GM23338 (cell line): ENCODE results near the gene JAKMIP3. TPM values are rescaled to one million over a fixed set of nuclear protein-coding genes. Genes with fewer than 3 reads are reported as not detected.

Experiments
- ATAC-seq: fragments of 200-7000 bp; cut with Tn5 transposase; 3 replicates; pipeline ENCODE4 v1.9.1; 2020
- DNase-seq: peaks from one replicate; pipeline ENCODE4 v3.0.0-alpha.2; 2015; ENCODE audit warnings: low spot score
- H2AFZ ChIP-seq: fragments of 200-600 bp; sonication (generic); 2 replicates; pipeline ENCODE4 v1.8.0; 2016; ENCODE audit warnings: antibody characterized with exemption, mild to moderate bottlenecking, moderate library complexity
- H3F3A ChIP-seq: fragments of 200-600 bp; sonication (generic); replicated peaks from 2 replicates; pipeline ENCODE4 v1.8.0; 2017; ENCODE audit warnings: antibody characterized with exemption, mixed run types, low read depth
- H3K27ac ChIP-seq: fragments of 200-600 bp; sonication (generic); 2 replicates; pipeline ENCODE4 v1.6.1; 2016; ENCODE audit warnings: low read depth
- H3K27me3 ChIP-seq: fragments of 200-600 bp; sonication (generic); 2 replicates; pipeline ENCODE4 v1.8.0; 2016; ENCODE audit warnings: mild to moderate bottlenecking, mixed run types, moderate library complexity; ENCODE audit not compliant: insufficient read depth
- H3K36me3 ChIP-seq: fragments of 200-600 bp; sonication (generic); 2 replicates; pipeline ENCODE4 v1.8.0; 2016; ENCODE audit warnings: mild to moderate bottlenecking; ENCODE audit not compliant: insufficient read depth
- H3K4me1 ChIP-seq: fragments of 200-600 bp; sonication (generic); 2 replicates; pipeline ENCODE4 v1.8.0; 2016; ENCODE audit warnings: mild to moderate bottlenecking, moderate library complexity; ENCODE audit not compliant: insufficient read depth
- H3K4me2 ChIP-seq: fragments of 200-600 bp; sonication (generic); 2 replicates; pipeline ENCODE4 v1.7.1; 2017; ENCODE audit warnings: mixed run types
- H3K4me3 ChIP-seq: fragments of 200-600 bp; sonication (generic); 2 replicates; pipeline ENCODE4 v1.6.1; 2016; ENCODE audit warnings: mixed run types
- H3K79me2 ChIP-seq: fragments of 200-600 bp; sonication (generic); replicated peaks from 2 replicates; pipeline ENCODE4 v1.8.0; 2017; ENCODE audit warnings: mild to moderate bottlenecking; ENCODE audit not compliant: insufficient read depth
- H3K9me2 ChIP-seq: fragments of 200-600 bp; sonication (generic); 2 replicates; pipeline ENCODE4 v1.8.0; 2017; ENCODE audit not compliant: insufficient read depth
- H4K20me1 ChIP-seq: fragments of 200-600 bp; sonication (generic); replicated peaks from 2 replicates; pipeline ENCODE4 v1.8.0; 2017; ENCODE audit warnings: mild to moderate bottlenecking; ENCODE audit not compliant: insufficient read depth
- H3K27ac Mint-ChIP-seq: 2 replicates; pipeline ENCODE4 v1.8.0; 2020; ENCODE audit warnings: inconsistent platforms, mild to moderate bottlenecking, moderate library complexity, mixed read lengths
- H3K27me3 Mint-ChIP-seq: 3 replicates; pipeline ENCODE4 v1.8.0; 2022; ENCODE audit warnings: low read depth, mild to moderate bottlenecking, moderate library complexity, mixed read lengths, inconsistent platforms; ENCODE audit not compliant: insufficient read depth, poor library complexity
- H3K36me3 Mint-ChIP-seq: 3 replicates; pipeline ENCODE4 v1.8.0; 2021; ENCODE audit warnings: low read depth, mild to moderate bottlenecking, inconsistent platforms, moderate library complexity, mixed read lengths
- H3K4me1 Mint-ChIP-seq: 3 replicates; pipeline ENCODE4 v1.8.0; 2020; ENCODE audit warnings: mild to moderate bottlenecking, inconsistent platforms, mixed read lengths
- H3K4me3 Mint-ChIP-seq: 3 replicates; pipeline ENCODE4 v1.8.0; 2021; ENCODE audit warnings: moderate library complexity, mild to moderate bottlenecking, inconsistent platforms, mixed read lengths
- H3K9me3 Mint-ChIP-seq: 3 replicates; pipeline ENCODE4 v1.8.0; 2020; ENCODE audit warnings: moderate library complexity, mild to moderate bottlenecking, inconsistent platforms, mixed read lengths
- EZH2 ChIP-seq: fragments of 200-600 bp; sonication (generic); IDR thresholded peaks from one replicate; pipeline ENCODE4 v1.8.0; 2017; ENCODE audit warnings: antibody characterized with exemption, mild to moderate bottlenecking, low read depth; ENCODE audit not compliant: unreplicated experiment
- EZH2phosphoT487 ChIP-seq: fragments of 200-600 bp; sonication (generic); IDR thresholded peaks from one replicate; pipeline ENCODE4 v1.8.1; 2018; ENCODE audit warnings: antibody characterized with exemption; ENCODE audit not compliant: unreplicated experiment
- JUNB ChIP-seq: IDR thresholded peaks from one replicate; pipeline ENCODE4 v1.6.1; 2016; ENCODE audit warnings: antibody characterized with exemption; ENCODE audit not compliant: unreplicated experiment
- NANOG ChIP-seq: IDR thresholded peaks from 2 replicates; pipeline ENCODE4 v1.6.1; 2016; ENCODE audit warnings: antibody characterized with exemption, borderline replicate concordance
- POLR2AphosphoS5 ChIP-seq: IDR thresholded peaks from 2 replicates; pipeline ENCODE4 v1.6.1; 2016; ENCODE audit warnings: antibody characterized with exemption, low read depth
- STAT1 ChIP-seq: IDR thresholded peaks from one replicate; pipeline ENCODE4 v1.6.1; 2016; ENCODE audit warnings: antibody characterized with exemption; ENCODE audit not compliant: unreplicated experiment
- ZNF331 ChIP-seq: fragments of 250-450 bp; sonication (Bioruptor Pico); IDR thresholded peaks from 2 replicates; pipeline ENCODE4 v1.5.0; 2020; ENCODE audit warnings: low read depth, mild to moderate bottlenecking, moderate library complexity
- polyA plus RNA-seq: library from polyadenylated mRNA; unstranded; fragments of >200 nt; fragmentation: Nextera tagmentation; extraction: Ambion mirVana; gene quantifications from 2 replicates; pipeline ENCODE4 v1.2.1, GENCODE V29; 2016
- total RNA-seq: library from RNA; depleted of rRNA; stranded (reverse); fragments of >200 nt; shearing (Covaris generic); gene quantifications from 2 replicates; pipeline ENCODE4 v1.2.3, GENCODE V29; 2014
- TF ChIP-seq, protein P1 (sequence below), 2 experiments: fragments of 200-600 bp in 1 of 2; sonication (generic) in 1 of 2; conservative IDR thresholded peaks; 2 replicates each; pipeline versions ENCODE4 v1.5.1 to v1.6.1; 2016 to 2017; ENCODE audit warnings: antibody characterized with exemption in 2 of 2, low read depth in 2 of 2, mild to moderate bottlenecking in 2 of 2, moderate library complexity in 1 of 2
- TF ChIP-seq, protein P2 (sequence below): IDR thresholded peaks from one replicate; pipeline ENCODE4 v1.6.1; 2018; ENCODE audit warnings: antibody characterized with exemption; ENCODE audit not compliant: unreplicated experiment
- TF ChIP-seq, protein P3 (sequence below): IDR thresholded peaks from 2 replicates; pipeline ENCODE4 v1.6.1; 2016; ENCODE audit warnings: antibody characterized with exemption
- TF ChIP-seq, protein P4 (sequence below): fragments of 250-450 bp; sonication (Bioruptor Pico); IDR thresholded peaks from 2 replicates; pipeline ENCODE4 v1.5.0; 2020; ENCODE audit warnings: mild to moderate bottlenecking, moderate library complexity

Gene JAKMIP3
- total and polyA plus RNA-seq, 2 experiments from 2014 or later, result 0.87 to 1.2 TPM

DNA sequence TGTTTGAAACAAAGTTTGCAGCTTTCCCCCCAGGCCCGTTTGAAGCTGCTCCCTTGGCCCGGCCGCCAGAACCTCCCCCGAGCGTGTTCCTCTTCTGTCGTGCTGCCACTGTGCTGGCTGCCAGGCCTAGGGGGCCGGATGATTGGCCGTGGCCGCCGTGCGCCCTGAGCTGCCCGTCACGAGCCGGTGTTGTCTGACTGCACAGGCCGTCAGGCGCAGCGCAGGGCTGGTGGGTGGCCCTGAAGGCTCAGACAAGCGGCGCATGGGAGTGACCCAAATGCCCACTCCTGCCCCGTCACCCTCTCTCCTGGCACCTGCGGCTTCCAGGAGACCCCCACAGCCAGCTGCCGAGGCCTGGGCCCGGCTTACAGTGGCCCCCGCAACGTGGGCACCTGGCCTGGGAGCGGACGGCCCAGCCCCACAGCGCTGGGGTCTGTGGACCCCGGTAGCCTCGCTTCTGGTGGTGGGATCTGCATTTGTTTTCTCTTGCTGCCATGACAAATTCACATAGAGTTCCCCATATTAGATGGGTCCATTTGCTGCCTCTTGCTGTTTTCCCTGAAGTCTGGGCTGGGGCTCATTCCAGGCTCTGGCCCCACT, 13.1 kb downstream of the JAKMIP3 start:
- Histone ChIP-seq H3K79me2 (no peaks in the 10 kb centered on the region), H4K20me1 (no peaks in the 10 kb centered on the region), H3K4me1 (no peaks in the 10 kb centered on the region), H3K36me3 (no peaks in the 10 kb centered on the region), H3K27me3 (no peaks in the 10 kb centered on the region), H2AFZ (no peak overlapping the region), H3K4me2 (no peak overlapping the region), H3K27ac (no peak overlapping the region), H3K9me2 (no peaks in the 10 kb centered on the region), H3F3A (no peaks in the 10 kb centered on the region), H3K4me3 (no peak overlapping the region)
- Mint-ChIP-seq H3K36me3 (no peaks in the 10 kb centered on the region), H3K4me1 (peaks cover 18% of the 10 kb centered on the region), H3K4me3 (no peak overlapping the region), H3K27me3 (peaks cover 6% of the 10 kb centered on the region), H3K27ac (no peak overlapping the region), H3K9me3 (0 out of 3 replicates have a peak, but pooled peaks cover 3% of the 10 kb centered on the region)
- no peak for TF ChIP-seq NANOG
- TF ChIP-seq, protein P1, sequence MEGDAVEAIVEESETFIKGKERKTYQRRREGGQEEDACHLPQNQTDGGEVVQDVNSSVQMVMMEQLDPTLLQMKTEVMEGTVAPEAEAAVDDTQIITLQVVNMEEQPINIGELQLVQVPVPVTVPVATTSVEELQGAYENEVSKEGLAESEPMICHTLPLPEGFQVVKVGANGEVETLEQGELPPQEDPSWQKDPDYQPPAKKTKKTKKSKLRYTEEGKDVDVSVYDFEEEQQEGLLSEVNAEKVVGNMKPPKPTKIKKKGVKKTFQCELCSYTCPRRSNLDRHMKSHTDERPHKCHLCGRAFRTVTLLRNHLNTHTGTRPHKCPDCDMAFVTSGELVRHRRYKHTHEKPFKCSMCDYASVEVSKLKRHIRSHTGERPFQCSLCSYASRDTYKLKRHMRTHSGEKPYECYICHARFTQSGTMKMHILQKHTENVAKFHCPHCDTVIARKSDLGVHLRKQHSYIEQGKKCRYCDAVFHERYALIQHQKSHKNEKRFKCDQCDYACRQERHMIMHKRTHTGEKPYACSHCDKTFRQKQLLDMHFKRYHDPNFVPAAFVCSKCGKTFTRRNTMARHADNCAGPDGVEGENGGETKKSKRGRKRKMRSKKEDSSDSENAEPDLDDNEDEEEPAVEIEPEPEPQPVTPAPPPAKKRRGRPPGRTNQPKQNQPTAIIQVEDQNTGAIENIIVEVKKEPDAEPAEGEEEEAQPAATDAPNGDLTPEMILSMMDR (conservative IDR thresholded peaks at IDR 0.05; ENCODE audit: low read depth in 2 of 2), result no peak
- TF ChIP-seq ZNF331 (CRISPR knock-in tag), result no peak
- no peak for TF ChIP-seq POLR2AphosphoS5
- TF ChIP-seq, protein P2, sequence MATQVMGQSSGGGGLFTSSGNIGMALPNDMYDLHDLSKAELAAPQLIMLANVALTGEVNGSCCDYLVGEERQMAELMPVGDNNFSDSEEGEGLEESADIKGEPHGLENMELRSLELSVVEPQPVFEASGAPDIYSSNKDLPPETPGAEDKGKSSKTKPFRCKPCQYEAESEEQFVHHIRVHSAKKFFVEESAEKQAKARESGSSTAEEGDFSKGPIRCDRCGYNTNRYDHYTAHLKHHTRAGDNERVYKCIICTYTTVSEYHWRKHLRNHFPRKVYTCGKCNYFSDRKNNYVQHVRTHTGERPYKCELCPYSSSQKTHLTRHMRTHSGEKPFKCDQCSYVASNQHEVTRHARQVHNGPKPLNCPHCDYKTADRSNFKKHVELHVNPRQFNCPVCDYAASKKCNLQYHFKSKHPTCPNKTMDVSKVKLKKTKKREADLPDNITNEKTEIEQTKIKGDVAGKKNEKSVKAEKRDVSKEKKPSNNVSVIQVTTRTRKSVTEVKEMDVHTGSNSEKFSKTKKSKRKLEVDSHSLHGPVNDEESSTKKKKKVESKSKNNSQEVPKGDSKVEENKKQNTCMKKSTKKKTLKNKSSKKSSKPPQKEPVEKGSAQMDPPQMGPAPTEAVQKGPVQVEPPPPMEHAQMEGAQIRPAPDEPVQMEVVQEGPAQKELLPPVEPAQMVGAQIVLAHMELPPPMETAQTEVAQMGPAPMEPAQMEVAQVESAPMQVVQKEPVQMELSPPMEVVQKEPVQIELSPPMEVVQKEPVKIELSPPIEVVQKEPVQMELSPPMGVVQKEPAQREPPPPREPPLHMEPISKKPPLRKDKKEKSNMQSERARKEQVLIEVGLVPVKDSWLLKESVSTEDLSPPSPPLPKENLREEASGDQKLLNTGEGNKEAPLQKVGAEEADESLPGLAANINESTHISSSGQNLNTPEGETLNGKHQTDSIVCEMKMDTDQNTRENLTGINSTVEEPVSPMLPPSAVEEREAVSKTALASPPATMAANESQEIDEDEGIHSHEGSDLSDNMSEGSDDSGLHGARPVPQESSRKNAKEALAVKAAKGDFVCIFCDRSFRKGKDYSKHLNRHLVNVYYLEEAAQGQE, result no peak
- TF ChIP-seq, protein P3, sequence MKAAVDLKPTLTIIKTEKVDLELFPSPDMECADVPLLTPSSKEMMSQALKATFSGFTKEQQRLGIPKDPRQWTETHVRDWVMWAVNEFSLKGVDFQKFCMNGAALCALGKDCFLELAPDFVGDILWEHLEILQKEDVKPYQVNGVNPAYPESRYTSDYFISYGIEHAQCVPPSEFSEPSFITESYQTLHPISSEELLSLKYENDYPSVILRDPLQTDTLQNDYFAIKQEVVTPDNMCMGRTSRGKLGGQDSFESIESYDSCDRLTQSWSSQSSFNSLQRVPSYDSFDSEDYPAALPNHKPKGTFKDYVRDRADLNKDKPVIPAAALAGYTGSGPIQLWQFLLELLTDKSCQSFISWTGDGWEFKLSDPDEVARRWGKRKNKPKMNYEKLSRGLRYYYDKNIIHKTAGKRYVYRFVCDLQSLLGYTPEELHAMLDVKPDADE, result no peak
- no peak for TF ChIP-seq STAT1
- no peak for TF ChIP-seq JUNB
- no peak for TF ChIP-seq EZH2
- TF ChIP-seq EZH2phosphoT487, result no peak
- TF ChIP-seq, protein P4, sequence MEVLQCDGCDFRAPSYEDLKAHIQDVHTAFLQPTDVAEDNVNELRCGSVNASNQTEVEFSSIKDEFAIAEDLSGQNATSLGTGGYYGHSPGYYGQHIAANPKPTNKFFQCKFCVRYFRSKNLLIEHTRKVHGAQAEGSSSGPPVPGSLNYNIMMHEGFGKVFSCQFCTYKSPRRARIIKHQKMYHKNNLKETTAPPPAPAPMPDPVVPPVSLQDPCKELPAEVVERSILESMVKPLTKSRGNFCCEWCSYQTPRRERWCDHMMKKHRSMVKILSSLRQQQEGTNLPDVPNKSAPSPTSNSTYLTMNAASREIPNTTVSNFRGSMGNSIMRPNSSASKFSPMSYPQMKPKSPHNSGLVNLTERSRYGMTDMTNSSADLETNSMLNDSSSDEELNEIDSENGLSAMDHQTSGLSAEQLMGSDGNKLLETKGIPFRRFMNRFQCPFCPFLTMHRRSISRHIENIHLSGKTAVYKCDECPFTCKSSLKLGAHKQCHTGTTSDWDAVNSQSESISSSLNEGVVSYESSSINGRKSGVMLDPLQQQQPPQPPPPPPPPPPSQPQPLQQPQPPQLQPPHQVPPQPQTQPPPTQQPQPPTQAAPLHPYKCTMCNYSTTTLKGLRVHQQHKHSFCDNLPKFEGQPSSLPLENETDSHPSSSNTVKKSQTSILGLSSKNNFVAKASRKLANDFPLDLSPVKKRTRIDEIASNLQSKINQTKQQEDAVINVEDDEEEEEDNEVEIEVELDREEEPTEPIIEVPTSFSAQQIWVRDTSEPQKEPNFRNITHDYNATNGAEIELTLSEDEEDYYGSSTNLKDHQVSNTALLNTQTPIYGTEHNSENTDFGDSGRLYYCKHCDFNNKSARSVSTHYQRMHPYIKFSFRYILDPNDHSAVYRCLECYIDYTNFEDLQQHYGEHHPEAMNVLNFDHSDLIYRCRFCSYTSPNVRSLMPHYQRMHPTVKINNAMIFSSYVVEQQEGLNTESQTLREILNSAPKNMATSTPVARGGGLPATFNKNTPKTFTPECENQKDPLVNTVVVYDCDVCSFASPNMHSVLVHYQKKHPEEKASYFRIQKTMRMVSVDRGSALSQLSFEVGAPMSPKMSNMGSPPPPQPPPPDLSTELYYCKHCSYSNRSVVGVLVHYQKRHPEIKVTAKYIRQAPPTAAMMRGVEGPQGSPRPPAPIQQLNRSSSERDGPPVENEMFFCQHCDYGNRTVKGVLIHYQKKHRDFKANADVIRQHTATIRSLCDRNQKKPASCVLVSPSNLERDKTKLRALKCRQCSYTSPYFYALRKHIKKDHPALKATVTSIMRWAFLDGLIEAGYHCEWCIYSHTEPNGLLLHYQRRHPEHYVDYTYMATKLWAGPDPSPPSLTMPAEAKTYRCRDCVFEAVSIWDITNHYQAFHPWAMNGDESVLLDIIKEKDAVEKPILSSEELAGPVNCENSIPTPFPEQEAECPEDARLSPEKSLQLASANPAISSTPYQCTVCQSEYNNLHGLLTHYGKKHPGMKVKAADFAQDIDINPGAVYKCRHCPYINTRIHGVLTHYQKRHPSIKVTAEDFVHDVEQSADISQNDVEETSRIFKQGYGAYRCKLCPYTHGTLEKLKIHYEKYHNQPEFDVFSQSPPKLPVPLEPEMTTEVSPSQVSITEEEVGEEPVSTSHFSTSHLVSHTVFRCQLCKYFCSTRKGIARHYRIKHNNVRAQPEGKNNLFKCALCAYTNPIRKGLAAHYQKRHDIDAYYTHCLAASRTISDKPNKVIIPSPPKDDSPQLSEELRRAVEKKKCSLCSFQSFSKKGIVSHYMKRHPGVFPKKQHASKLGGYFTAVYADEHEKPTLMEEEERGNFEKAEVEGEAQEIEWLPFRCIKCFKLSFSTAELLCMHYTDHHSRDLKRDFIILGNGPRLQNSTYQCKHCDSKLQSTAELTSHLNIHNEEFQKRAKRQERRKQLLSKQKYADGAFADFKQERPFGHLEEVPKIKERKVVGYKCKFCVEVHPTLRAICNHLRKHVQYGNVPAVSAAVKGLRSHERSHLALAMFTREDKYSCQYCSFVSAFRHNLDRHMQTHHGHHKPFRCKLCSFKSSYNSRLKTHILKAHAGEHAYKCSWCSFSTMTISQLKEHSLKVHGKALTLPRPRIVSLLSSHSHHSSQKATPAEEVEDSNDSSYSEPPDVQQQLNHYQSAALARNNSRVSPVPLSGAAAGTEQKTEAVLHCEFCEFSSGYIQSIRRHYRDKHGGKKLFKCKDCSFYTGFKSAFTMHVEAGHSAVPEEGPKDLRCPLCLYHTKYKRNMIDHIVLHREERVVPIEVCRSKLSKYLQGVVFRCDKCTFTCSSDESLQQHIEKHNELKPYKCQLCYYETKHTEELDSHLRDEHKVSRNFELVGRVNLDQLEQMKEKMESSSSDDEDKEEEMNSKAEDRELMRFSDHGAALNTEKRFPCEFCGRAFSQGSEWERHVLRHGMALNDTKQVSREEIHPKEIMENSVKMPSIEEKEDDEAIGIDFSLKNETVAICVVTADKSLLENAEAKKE (CRISPR knock-in tag), result no peak
- peak; percentile 84 for ATAC-seq
- DNase-seq, result peak; percentile 36
